OCI-LY7 (cell line): ENCODE results near the gene PZP.

Experiments used
- EZH2phosphoT487 ChIP-seq: fragments of 200-600 bp; sonication (generic); IDR thresholded peaks from 2 replicates; pipeline ENCODE4 v1.6.1; 2018; ENCODE audit warnings: low read depth, borderline replicate concordance, mild to moderate bottlenecking, mixed run types, antibody characterized with exemption, low read length, moderate library complexity, mixed read lengths
- TF ChIP-seq, protein P1 (sequence below): fragments of 200-600 bp; sonication (generic); conservative IDR thresholded peaks from 2 replicates; pipeline ENCODE4 v1.5.1; 2014; ENCODE audit warnings: mild to moderate bottlenecking, antibody characterized with exemption, low read length, moderate library complexity, mixed read lengths

DNA sequence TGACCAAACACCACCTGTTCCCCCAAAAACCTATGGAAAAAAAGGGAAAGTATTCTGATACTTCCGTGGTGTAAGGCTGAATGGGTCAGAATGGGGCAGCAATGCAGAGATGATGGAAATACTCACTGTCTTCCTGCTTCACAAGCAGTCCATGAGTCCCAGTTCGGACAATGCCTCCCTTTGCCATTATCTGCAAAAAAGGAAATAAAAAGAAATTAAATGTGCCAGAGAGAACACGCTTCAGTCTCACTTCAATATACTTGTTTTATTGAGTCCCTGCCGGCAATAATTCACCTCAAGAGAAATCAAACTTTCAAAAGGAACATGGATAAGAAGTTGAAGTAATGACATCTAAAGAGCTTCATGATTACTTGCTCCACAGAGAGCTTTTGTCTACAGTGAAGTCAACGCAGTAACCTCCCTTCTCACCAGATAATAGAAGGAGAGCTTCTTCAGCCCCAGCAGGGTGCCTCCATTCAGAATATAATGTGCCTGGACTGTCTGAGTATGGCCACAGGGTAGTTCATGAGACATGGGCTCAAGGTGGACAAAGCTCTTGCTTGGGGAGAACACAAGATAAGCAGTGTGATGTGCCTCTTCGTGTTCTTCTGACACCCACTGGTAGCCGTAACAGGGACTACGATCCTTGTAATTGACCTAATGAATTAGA is 107.0 kb downstream of the PZP start:
- TF ChIP-seq, protein P1, sequence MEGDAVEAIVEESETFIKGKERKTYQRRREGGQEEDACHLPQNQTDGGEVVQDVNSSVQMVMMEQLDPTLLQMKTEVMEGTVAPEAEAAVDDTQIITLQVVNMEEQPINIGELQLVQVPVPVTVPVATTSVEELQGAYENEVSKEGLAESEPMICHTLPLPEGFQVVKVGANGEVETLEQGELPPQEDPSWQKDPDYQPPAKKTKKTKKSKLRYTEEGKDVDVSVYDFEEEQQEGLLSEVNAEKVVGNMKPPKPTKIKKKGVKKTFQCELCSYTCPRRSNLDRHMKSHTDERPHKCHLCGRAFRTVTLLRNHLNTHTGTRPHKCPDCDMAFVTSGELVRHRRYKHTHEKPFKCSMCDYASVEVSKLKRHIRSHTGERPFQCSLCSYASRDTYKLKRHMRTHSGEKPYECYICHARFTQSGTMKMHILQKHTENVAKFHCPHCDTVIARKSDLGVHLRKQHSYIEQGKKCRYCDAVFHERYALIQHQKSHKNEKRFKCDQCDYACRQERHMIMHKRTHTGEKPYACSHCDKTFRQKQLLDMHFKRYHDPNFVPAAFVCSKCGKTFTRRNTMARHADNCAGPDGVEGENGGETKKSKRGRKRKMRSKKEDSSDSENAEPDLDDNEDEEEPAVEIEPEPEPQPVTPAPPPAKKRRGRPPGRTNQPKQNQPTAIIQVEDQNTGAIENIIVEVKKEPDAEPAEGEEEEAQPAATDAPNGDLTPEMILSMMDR: no peak
- no peak for TF ChIP-seq EZH2phosphoT487
